Measurements from ENCODE around the gene BSCL2.
A peak's percentile ranks its signal among the peaks of the same experiment; 100 is the strongest.

The BSCL2 gene

GRCh38 chr11:62687508-62688396, 19.5 kb downstream of the BSCL2 start:
- TF ChIP-seq, protein P1, sequence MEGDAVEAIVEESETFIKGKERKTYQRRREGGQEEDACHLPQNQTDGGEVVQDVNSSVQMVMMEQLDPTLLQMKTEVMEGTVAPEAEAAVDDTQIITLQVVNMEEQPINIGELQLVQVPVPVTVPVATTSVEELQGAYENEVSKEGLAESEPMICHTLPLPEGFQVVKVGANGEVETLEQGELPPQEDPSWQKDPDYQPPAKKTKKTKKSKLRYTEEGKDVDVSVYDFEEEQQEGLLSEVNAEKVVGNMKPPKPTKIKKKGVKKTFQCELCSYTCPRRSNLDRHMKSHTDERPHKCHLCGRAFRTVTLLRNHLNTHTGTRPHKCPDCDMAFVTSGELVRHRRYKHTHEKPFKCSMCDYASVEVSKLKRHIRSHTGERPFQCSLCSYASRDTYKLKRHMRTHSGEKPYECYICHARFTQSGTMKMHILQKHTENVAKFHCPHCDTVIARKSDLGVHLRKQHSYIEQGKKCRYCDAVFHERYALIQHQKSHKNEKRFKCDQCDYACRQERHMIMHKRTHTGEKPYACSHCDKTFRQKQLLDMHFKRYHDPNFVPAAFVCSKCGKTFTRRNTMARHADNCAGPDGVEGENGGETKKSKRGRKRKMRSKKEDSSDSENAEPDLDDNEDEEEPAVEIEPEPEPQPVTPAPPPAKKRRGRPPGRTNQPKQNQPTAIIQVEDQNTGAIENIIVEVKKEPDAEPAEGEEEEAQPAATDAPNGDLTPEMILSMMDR (IDR thresholded peaks at IDR 0.05; ENCODE audit: low read depth, low read length, missing control alignments) = no peak
- H3K4me3 ChIP-seq (replicated peaks; ENCODE audit: low read depth, low read length) = peak overlapping the region; percentile 38
- DNase-seq (ENCODE audit: extremely low read depth, low read depth) = no peak

GRCh38 chr11:62682518-62682917, 24.7 kb downstream of the BSCL2 start:
- DNase-seq (ENCODE audit: extremely low read depth, low read depth) = no peak
- TF ChIP-seq, protein P1 (IDR thresholded peaks at IDR 0.05; ENCODE audit: low read depth, low read length, missing control alignments) = no peak
- no peak overlapping the region for H3K4me3 ChIP-seq (replicated peaks; ENCODE audit: low read depth, low read length)

DNA sequence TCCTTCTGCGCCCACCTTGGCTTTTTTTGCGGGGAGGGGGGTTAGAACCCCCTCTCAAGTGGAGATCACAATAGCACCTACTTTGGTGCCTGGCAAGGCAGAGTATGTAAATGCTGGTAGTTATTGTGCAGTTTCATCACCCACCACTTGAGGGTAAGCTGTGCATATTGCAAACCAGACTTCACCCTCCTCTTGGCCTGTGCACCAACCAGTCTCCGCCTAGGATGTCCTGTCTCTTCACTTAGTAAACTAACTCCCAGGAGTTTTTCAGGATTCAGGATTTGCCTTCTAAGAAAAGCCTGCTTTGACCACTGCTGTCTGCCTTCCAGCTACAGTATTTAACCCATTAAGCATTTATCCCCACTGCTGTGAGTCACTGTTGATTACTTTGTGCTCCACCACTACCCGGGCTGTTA, 26.4 kb downstream of the BSCL2 start:
- DNase-seq (ENCODE audit: extremely low read depth, low read depth) = peak; percentile 76
- TF ChIP-seq, protein P1 (IDR thresholded peaks at IDR 0.05; ENCODE audit: low read depth, low read length, missing control alignments) = peak; percentile 62
- no peak overlapping the region for H3K4me3 ChIP-seq (replicated peaks; ENCODE audit: low read depth, low read length)

GRCh38 chr11:62678770-62679696, 28.2 kb downstream of the BSCL2 start, which contains the start of gene UBXN1:
Gene UBXN1, minus strand, starts transcription at chr11:62679073. Its CDS starts 150 bp downstream, at chr11:62678923.
- TF ChIP-seq, protein P1 (IDR thresholded peaks at IDR 0.05; ENCODE audit: low read depth, low read length, missing control alignments) = no peak
- peak within 1 kb of the TSS; percentile 76 for H3K4me3 ChIP-seq (replicated peaks; ENCODE audit: low read depth, low read length)
- DNase-seq (ENCODE audit: extremely low read depth, low read depth) = peak; percentile 72

- DNase-seq (ENCODE audit: extremely low read depth, low read depth) = no peak
- TF ChIP-seq, protein P1 (IDR thresholded peaks at IDR 0.05; ENCODE audit: low read depth, low read length, missing control alignments) = no peak
- H3K4me3 ChIP-seq (replicated peaks; ENCODE audit: low read depth, low read length) = peak overlapping the region; percentile 76
Observed at GRCh38 chr11:62678433-62678769, 28.8 kb downstream of the BSCL2 start.

- TF ChIP-seq, protein P1 (IDR thresholded peaks at IDR 0.05; ENCODE audit: low read depth, low read length, missing control alignments) = no peak
- peak overlapping the region; percentile 76 for H3K4me3 ChIP-seq (replicated peaks; ENCODE audit: low read depth, low read length)
- DNase-seq (ENCODE audit: extremely low read depth, low read depth) = no peak
Observed at GRCh38 chr11:62677714-62678113, 29.5 kb downstream of the BSCL2 start.
